Endothelial cell (in vitro differentiated cells): ENCODE data around the gene CCL4. TPM values are rescaled to one million over a fixed set of nuclear protein-coding genes. Genes with fewer than 3 reads are reported as not detected.
"Not testable (repeated sequence)": the region's sequence is repeated elsewhere in the genome, so short reads cannot be mapped to it uniquely, and the experiment has no call there.

Source experiments
- DNase-seq: peaks from one replicate; pipeline ENCODE4 v3.0.0; 2021; ENCODE audit warnings: low spot score
- H3K27ac Mint-ChIP-seq: one replicate; pipeline ENCODE4 v1.8.0; 2021; ENCODE audit warnings: mixed read lengths, inconsistent platforms; ENCODE audit not compliant: unreplicated experiment
- H3K27me3 Mint-ChIP-seq: one replicate; pipeline ENCODE4 v1.8.0; 2021; ENCODE audit warnings: mild to moderate bottlenecking, moderate library complexity, mixed read lengths, inconsistent platforms; ENCODE audit not compliant: unreplicated experiment
- H3K36me3 Mint-ChIP-seq: one replicate; pipeline ENCODE4 v1.8.0; 2021; ENCODE audit warnings: mild to moderate bottlenecking, low read depth, mixed read lengths, inconsistent platforms; ENCODE audit not compliant: unreplicated experiment
- H3K4me1 Mint-ChIP-seq: one replicate; pipeline ENCODE4 v1.8.0; 2021; ENCODE audit warnings: mild to moderate bottlenecking, mixed read lengths, inconsistent platforms; ENCODE audit not compliant: unreplicated experiment
- H3K4me3 Mint-ChIP-seq: one replicate; pipeline ENCODE4 v1.8.0; 2021; ENCODE audit warnings: mild to moderate bottlenecking, mixed read lengths, inconsistent platforms; ENCODE audit not compliant: unreplicated experiment
- H3K9me3 Mint-ChIP-seq: one replicate; pipeline ENCODE4 v1.8.0; 2021; ENCODE audit warnings: mixed read lengths, inconsistent platforms; ENCODE audit not compliant: unreplicated experiment
- total RNA-seq: library from RNA; stranded (reverse); fragmentation: NEBNext Ultra II Directional; extraction: Animal tissue kit (Norgen Biotek cat#: 25700); gene quantifications from one replicate; pipeline ENCODE4 v1.2.1, GENCODE V29; 2021; ENCODE audit not compliant: unreplicated experiment
- TF ChIP-seq, protein P1 (sequence below): fragments of 200-600 bp; sonication (generic); IDR thresholded peaks from one replicate; pipeline ENCODE4 v1.5.0; 2021; ENCODE audit warnings: antibody characterized with exemption; ENCODE audit not compliant: unreplicated experiment

CCL4 gene
- total RNA-seq, 1 donor from 2014 or later = not detected

DNA sequence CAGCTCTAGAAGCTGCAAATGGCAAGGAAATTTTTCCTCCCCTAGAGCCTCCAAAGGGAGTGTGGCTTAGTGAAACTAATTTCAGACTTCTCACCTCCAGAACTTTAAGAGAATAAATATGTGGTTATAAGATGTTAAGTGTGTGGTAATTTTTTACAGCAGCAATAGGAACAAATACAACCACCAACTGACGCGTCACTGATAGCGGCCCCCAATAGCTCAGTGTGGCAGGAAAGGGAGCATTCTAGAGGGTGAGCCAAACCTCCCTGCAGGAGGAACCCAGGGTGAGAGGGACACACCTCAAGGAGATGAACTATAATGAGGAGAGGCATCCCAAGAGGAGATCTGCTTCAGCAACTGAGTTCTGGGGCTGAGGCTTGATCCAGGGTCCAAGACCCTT, 4.0 kb downstream of the CCL4 start:
- Mint-ChIP-seq H3K36me3 (no peaks in the 10 kb centered on the region), H3K4me1 (no peaks in the 10 kb centered on the region), H3K27me3 (no peaks in the 10 kb centered on the region), H3K27ac (no peak overlapping the region), H3K4me3 (no peak overlapping the region), H3K9me3 (no peaks in the 10 kb centered on the region)
- TF ChIP-seq, protein P1, sequence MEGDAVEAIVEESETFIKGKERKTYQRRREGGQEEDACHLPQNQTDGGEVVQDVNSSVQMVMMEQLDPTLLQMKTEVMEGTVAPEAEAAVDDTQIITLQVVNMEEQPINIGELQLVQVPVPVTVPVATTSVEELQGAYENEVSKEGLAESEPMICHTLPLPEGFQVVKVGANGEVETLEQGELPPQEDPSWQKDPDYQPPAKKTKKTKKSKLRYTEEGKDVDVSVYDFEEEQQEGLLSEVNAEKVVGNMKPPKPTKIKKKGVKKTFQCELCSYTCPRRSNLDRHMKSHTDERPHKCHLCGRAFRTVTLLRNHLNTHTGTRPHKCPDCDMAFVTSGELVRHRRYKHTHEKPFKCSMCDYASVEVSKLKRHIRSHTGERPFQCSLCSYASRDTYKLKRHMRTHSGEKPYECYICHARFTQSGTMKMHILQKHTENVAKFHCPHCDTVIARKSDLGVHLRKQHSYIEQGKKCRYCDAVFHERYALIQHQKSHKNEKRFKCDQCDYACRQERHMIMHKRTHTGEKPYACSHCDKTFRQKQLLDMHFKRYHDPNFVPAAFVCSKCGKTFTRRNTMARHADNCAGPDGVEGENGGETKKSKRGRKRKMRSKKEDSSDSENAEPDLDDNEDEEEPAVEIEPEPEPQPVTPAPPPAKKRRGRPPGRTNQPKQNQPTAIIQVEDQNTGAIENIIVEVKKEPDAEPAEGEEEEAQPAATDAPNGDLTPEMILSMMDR = no peak
- no peak for DNase-seq

DNA sequence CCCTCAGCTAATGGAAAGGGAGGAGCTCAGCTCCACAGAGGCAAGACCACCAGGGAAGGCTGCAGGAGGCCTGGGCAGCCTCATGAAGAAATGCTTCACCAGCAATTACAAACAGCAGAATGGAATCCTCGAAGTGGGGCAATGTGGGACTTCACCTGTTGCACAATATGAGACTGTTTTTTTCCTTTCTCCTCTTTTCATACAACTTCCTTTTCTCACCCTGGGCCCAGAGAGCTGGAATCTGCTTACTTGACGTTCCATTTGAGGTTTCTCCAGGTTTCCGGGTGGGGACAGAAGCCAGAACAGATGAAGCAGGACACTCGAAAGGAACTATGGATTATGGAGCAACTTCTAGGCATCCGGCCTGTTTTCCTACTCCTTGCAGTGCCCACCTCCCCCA, 4.6 kb downstream of the CCL4 start:
- H3K36me3 Mint-ChIP-seq, H3K4me3 Mint-ChIP-seq, DNase-seq, H3K27me3 Mint-ChIP-seq, H3K4me1 Mint-ChIP-seq, H3K9me3 Mint-ChIP-seq, H3K27ac Mint-ChIP-seq: not testable (repeated sequence)

DNA sequence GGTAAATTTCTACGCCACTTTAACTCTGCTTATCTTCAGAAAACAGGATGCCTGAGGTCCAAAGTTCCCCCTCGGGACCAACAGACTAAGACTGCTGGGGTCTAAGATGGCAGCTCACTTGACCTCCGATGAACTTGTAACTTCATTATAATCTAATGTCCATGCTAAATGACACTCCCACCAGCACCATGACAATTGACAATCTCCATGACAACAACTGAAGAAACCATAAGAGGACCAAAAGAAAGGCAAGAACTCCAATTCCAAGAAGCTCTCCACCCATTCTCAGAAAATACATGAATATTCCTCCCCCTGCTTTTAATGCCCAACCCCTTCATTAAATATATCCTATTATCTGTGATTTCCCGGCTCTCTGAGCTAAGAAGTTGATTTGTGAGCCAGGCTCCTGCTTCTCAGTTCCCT, 7.5 kb downstream of the CCL4 start:
- Mint-ChIP-seq H3K9me3 (no peaks in the 10 kb centered on the region), H3K36me3 (no peaks in the 10 kb centered on the region), H3K4me1 (no peaks in the 10 kb centered on the region), H3K27me3 (no peaks in the 10 kb centered on the region), H3K27ac (no peak overlapping the region), H3K4me3 (no peak overlapping the region)
- DNase-seq = no peak
- TF ChIP-seq, protein P1 = no peak

DNA sequence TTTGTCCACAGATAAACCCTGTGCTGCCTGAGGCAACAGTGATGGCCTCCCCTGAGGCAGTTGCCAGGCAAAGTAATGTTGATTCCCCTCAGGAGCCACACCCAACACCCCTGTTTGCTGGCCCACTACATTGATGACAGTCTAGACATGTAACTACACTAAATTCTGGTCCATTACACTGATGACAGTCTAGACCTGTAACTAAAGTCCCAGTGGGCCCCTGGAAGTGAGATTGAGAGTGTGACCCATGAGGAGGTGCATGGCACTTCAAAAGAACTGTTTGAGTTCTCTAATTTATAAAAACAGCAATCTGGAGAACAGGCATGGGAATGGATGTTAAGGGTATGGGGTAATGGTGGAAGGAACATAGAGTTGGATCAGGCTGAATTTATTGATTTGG, 8.9 kb downstream of the CCL4 start:
- H3K4me1 Mint-ChIP-seq = no peaks in the 10 kb centered on the region
- peaks cover 2% of the 10 kb centered on the region for H3K27me3 Mint-ChIP-seq
- no peak for DNase-seq
- H3K36me3 Mint-ChIP-seq = no peaks in the 10 kb centered on the region
- H3K27ac Mint-ChIP-seq = no peak overlapping the region
- no peaks in the 10 kb centered on the region for H3K9me3 Mint-ChIP-seq
- H3K4me3 Mint-ChIP-seq = no peak overlapping the region
- TF ChIP-seq, protein P1 = no peak

DNA sequence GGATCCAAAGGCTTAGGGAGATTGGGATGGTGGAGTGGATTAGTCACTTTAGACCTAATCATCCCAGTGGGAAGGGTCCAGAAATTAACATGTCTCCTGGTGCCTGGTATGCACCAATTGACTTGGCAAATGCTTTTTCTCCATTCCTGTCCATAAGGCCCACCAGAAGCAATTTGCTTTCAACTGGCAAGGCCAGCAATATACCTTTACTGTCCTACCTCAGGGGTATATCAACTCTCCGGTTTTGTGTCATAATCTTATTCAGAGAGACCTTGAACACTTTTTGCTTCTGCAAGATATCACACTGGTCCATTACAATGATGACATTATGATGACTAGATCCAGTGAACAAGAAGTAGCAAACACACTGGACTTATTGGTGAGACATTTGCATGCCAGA, 9.5 kb downstream of the CCL4 start:
- DNase-seq, H3K9me3 Mint-ChIP-seq, H3K27me3 Mint-ChIP-seq, H3K4me1 Mint-ChIP-seq, H3K4me3 Mint-ChIP-seq, H3K27ac Mint-ChIP-seq, H3K36me3 Mint-ChIP-seq: not testable (repeated sequence)

DNA sequence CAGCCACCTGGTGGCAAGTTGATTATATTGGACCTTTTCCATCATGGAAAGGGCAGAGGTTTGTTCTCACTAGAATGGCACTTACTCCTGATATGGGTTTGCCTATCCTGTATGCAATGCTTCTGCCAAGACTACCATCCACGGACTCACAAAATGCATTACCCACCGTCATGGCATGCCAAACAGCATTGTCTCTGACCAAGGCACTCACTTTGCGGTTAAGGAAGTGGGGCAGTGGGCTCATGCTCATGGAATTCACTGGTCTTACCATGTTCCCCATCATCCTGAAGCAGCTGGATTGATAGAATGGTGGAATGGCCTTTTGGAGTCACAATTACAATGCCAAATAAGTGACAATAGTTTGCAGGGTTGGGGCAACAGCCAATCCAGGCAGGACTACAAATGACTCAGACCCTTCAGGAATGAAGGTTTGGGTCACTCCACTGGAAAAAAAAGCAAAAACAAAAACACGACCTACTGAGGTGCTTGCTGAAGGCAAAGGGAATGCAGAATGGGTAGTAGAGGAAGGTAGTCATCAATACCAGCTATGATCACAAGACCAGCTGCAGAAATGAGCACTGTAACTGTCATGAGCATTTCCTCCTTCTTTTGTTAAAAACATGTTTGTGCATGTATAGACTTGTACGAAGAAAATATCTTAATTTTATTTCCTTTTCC, 11.5 kb downstream of the CCL4 start:
- not testable (repeated sequence) for H3K9me3 Mint-ChIP-seq, H3K4me1 Mint-ChIP-seq, H3K4me3 Mint-ChIP-seq, H3K27me3 Mint-ChIP-seq, H3K27ac Mint-ChIP-seq, H3K36me3 Mint-ChIP-seq, DNase-seq

DNA sequence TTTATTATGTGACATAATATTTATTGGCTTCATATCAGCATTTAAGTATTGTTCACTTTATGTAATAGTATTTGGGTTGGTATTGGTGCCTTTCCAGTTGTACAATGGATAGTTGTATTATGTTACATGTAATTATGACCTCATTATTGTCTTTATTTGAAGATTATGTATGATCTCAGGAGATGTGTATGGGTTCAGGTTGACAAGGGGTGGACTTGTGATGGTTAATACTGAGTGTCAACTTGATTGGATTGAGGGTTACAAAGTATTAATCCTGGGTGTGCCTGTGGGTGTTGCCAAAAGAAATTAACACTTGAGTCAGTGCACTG, 12.0 kb downstream of the CCL4 start:
- not testable (repeated sequence) for H3K4me1 Mint-ChIP-seq, H3K27ac Mint-ChIP-seq, H3K4me3 Mint-ChIP-seq, H3K27me3 Mint-ChIP-seq, H3K9me3 Mint-ChIP-seq, H3K36me3 Mint-ChIP-seq, DNase-seq
